ENCODE data around the gene SPAG16.

- TF ChIP-seq POLR2A (IDR thresholded peaks at IDR 0.05), result no peak
- TF ChIP-seq CTCF (IDR thresholded peaks at IDR 0.05), result no peak
Observed at GRCh38 chr2:214325404-214325803, 1041.1 kb downstream of the SPAG16 start.

All from body of pancreas (tissue), 4 donors.